NCI-H2196 treated with DMSO at 0.1 percent for 48 hours (cell line): ENCODE data around the gene FRAT1.
"Not testable (repeated sequence)": the region's sequence is repeated elsewhere in the genome, so short reads cannot be mapped to it uniquely, and the experiment has no call there.

Experiments
- DNase-seq: peaks from one replicate; lab custom pipeline; 2025; ENCODE audit not compliant: unreplicated experiment; lab: John Stamatoyannopoulos, UW

Gene FRAT1

GRCh38 chr10:97334370-97335175 is 15.5 kb downstream of the FRAT1 start, which contains the start of gene FRAT2:
Gene FRAT2 (minus strand): TSS chr10:97334729. CDS start chr10:97334572, 157 bp downstream.
- DNase-seq: peak; percentile 46

GRCh38 chr10:97335188-97335619 is 16.1 kb downstream of the FRAT1 start:
- DNase-seq: no peak

- no peak for DNase-seq
These were observed 16.9 kb downstream of the FRAT1 start for GRCh38 chr10:97336006-97336405.

GRCh38 chr10:97336446-97336845 is 17.4 kb downstream of the FRAT1 start:
- no peak for DNase-seq

GRCh38 chr10:97336942-97337831 is 18.1 kb downstream of the FRAT1 start:
- no peak for DNase-seq

GRCh38 chr10:97338041-97338440 is 19.0 kb downstream of the FRAT1 start:
- DNase-seq: no peak

- DNase-seq: no peak
These were observed 22.3 kb downstream of the FRAT1 start for GRCh38 chr10:97341416-97341815.

GRCh38 chr10:97343664-97344063 is 24.6 kb downstream of the FRAT1 start:
- DNase-seq: not testable (repeated sequence)

GRCh38 chr10:97347317-97347716 is 28.2 kb downstream of the FRAT1 start:
- no peak for DNase-seq

- no peak for DNase-seq
These were observed 30.9 kb downstream of the FRAT1 start for GRCh38 chr10:97349752-97350513.

- no peak for DNase-seq
These were observed 34.9 kb downstream of the FRAT1 start for GRCh38 chr10:97353945-97354344.

- DNase-seq: no peak
These were observed 36.5 kb downstream of the FRAT1 start for GRCh38 chr10:97355571-97355975.

GRCh38 chr10:97356318-97356914 is 37.3 kb downstream of the FRAT1 start:
- DNase-seq: no peak

- no peak for DNase-seq
These were observed 37.8 kb downstream of the FRAT1 start for GRCh38 chr10:97356918-97357317.

- no peak for DNase-seq
These were observed 39.3 kb downstream of the FRAT1 start for GRCh38 chr10:97358349-97358748.

GRCh38 chr10:97358781-97359180 is 39.7 kb downstream of the FRAT1 start:
- no peak for DNase-seq

GRCh38 chr10:97360705-97361536 is 41.9 kb downstream of the FRAT1 start:
- no peak for DNase-seq

GRCh38 chr10:97361537-97361901 is 42.4 kb downstream of the FRAT1 start:
- no peak for DNase-seq

GRCh38 chr10:97362310-97363033 is 43.4 kb downstream of the FRAT1 start:
- DNase-seq: no peak
